ENCODE results near the gene PAK2.

DNA sequence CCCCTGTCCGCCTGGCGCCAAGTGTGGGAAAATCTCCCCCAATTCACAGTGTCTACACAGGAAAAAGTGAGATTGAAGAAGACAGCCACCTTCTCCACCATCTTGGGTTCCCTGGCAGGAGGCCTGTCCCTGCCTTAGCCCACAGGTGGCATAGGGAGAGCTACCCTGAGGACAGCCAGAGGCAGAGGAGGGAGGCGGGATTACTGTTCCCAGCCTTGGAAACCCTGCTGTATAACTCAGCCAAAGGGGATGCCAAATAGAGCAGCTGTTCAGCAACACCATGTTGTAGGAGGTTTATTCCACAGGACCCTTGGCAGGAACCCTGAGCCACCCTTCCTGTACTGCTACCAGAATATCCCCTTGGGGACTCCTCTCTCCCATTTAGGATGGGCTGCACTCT is 54.8 kb downstream of the PAK2 start:
- TF ChIP-seq, protein P1, sequence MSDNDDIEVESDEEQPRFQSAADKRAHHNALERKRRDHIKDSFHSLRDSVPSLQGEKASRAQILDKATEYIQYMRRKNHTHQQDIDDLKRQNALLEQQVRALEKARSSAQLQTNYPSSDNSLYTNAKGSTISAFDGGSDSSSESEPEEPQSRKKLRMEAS (IDR thresholded peaks at IDR 0.05; ENCODE audit: low read depth) = no peak
- TF ChIP-seq, protein P2, sequence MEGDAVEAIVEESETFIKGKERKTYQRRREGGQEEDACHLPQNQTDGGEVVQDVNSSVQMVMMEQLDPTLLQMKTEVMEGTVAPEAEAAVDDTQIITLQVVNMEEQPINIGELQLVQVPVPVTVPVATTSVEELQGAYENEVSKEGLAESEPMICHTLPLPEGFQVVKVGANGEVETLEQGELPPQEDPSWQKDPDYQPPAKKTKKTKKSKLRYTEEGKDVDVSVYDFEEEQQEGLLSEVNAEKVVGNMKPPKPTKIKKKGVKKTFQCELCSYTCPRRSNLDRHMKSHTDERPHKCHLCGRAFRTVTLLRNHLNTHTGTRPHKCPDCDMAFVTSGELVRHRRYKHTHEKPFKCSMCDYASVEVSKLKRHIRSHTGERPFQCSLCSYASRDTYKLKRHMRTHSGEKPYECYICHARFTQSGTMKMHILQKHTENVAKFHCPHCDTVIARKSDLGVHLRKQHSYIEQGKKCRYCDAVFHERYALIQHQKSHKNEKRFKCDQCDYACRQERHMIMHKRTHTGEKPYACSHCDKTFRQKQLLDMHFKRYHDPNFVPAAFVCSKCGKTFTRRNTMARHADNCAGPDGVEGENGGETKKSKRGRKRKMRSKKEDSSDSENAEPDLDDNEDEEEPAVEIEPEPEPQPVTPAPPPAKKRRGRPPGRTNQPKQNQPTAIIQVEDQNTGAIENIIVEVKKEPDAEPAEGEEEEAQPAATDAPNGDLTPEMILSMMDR (IDR thresholded peaks at IDR 0.05) = no peak
- TF ChIP-seq, protein P3, sequence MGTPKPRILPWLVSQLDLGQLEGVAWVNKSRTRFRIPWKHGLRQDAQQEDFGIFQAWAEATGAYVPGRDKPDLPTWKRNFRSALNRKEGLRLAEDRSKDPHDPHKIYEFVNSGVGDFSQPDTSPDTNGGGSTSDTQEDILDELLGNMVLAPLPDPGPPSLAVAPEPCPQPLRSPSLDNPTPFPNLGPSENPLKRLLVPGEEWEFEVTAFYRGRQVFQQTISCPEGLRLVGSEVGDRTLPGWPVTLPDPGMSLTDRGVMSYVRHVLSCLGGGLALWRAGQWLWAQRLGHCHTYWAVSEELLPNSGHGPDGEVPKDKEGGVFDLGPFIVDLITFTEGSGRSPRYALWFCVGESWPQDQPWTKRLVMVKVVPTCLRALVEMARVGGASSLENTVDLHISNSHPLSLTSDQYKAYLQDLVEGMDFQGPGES (IDR thresholded peaks at IDR 0.05; ENCODE audit: low read depth, low read length) = no peak
- no peak for TF ChIP-seq NFIC (IDR thresholded peaks at IDR 0.05; ENCODE audit: borderline replicate concordance)
- no peak for TF ChIP-seq TAF1 (IDR thresholded peaks at IDR 0.05; ENCODE audit: borderline replicate concordance, low read depth, low read length)
- TF ChIP-seq, protein P4, sequence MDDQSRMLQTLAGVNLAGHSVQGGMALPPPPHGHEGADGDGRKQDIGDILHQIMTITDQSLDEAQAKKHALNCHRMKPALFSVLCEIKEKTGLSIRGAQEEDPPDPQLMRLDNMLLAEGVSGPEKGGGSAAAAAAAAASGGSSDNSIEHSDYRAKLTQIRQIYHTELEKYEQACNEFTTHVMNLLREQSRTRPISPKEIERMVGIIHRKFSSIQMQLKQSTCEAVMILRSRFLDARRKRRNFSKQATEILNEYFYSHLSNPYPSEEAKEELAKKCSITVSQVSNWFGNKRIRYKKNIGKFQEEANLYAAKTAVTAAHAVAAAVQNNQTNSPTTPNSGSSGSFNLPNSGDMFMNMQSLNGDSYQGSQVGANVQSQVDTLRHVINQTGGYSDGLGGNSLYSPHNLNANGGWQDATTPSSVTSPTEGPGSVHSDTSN (IDR thresholded peaks at IDR 0.05) = no peak
- TF ChIP-seq, protein P5, sequence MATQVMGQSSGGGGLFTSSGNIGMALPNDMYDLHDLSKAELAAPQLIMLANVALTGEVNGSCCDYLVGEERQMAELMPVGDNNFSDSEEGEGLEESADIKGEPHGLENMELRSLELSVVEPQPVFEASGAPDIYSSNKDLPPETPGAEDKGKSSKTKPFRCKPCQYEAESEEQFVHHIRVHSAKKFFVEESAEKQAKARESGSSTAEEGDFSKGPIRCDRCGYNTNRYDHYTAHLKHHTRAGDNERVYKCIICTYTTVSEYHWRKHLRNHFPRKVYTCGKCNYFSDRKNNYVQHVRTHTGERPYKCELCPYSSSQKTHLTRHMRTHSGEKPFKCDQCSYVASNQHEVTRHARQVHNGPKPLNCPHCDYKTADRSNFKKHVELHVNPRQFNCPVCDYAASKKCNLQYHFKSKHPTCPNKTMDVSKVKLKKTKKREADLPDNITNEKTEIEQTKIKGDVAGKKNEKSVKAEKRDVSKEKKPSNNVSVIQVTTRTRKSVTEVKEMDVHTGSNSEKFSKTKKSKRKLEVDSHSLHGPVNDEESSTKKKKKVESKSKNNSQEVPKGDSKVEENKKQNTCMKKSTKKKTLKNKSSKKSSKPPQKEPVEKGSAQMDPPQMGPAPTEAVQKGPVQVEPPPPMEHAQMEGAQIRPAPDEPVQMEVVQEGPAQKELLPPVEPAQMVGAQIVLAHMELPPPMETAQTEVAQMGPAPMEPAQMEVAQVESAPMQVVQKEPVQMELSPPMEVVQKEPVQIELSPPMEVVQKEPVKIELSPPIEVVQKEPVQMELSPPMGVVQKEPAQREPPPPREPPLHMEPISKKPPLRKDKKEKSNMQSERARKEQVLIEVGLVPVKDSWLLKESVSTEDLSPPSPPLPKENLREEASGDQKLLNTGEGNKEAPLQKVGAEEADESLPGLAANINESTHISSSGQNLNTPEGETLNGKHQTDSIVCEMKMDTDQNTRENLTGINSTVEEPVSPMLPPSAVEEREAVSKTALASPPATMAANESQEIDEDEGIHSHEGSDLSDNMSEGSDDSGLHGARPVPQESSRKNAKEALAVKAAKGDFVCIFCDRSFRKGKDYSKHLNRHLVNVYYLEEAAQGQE (IDR thresholded peaks at IDR 0.05; ENCODE audit: low read depth, low read length) = no peak
- no peak for TF ChIP-seq POLR2AphosphoS5 (IDR thresholded peaks at IDR 0.05; ENCODE audit: low read depth, low read length)
